Liver (tissue), 9 donors: ENCODE measurements around the gene KIF6. TPM values are rescaled to one million over a fixed set of nuclear protein-coding genes. Genes with fewer than 3 reads are reported as not detected.

Source experiments
- DNase-seq: peaks from one replicate; pipeline ENCODE4 v3.0.0-alpha.2; 2017; ENCODE audit warnings: low spot score
- H3K27ac ChIP-seq, 2 donors: one replicate each; pipeline ENCODE4 v1.7.0; 2013; ENCODE audit warnings: inconsistent platforms in 2 of 2, low read length in 2 of 2, control low read depth in 1 of 2, low read depth in 1 of 2, mild to moderate bottlenecking in 1 of 2
- H3K27me3 ChIP-seq, 4 donors: one replicate each; pipeline versions ENCODE4 v1.6.1 to v1.7.0; 2013; ENCODE audit warnings: low read length in 3 of 4, inconsistent platforms in 1 of 4, mild to moderate bottlenecking in 1 of 4, moderate library complexity in 1 of 4; ENCODE audit not compliant: control insufficient read depth in 4 of 4, insufficient read depth in 4 of 4
- H3K36me3 ChIP-seq, 4 donors: one replicate each; pipeline versions ENCODE4 v1.6.1 to v1.7.0; 2013; ENCODE audit warnings: low read length in 3 of 4, mild to moderate bottlenecking in 3 of 4, low read depth in 1 of 4, moderate library complexity in 1 of 4; ENCODE audit not compliant: control insufficient read depth in 4 of 4, insufficient read depth in 3 of 4
- H3K4me1 ChIP-seq, 4 donors: one replicate each; pipeline versions ENCODE4 v1.6.1 to v1.7.0; 2013; ENCODE audit warnings: low read length in 3 of 4, mild to moderate bottlenecking in 3 of 4, moderate library complexity in 1 of 4; ENCODE audit not compliant: control insufficient read depth in 4 of 4, insufficient read depth in 4 of 4
- H3K4me3 ChIP-seq, 3 donors: one replicate each; pipeline versions ENCODE4 v1.6.1 to v1.7.0; 2013; ENCODE audit warnings: low read length in 3 of 3, control low read depth in 1 of 3, low read depth in 1 of 3, mild to moderate bottlenecking in 1 of 3
- H3K9ac ChIP-seq, 2 donors: one replicate each; pipeline ENCODE4 v1.7.0; 2013; ENCODE audit warnings: low read length in 2 of 2, mild to moderate bottlenecking in 2 of 2, moderate library complexity in 2 of 2, control low read depth in 1 of 2, low read depth in 1 of 2
- H3K9me3 ChIP-seq, 4 donors: one replicate each; pipeline versions ENCODE4 v1.6.1 to v1.7.0; 2013; ENCODE audit warnings: low read length in 3 of 4; ENCODE audit not compliant: control insufficient read depth in 4 of 4
- EGR1 ChIP-seq, 2 donors: IDR thresholded peaks; 2 replicates each; pipeline ENCODE4 v1.6.1; 2016 to 2018; ENCODE audit warnings: antibody characterized with exemption in 2 of 2, low read depth in 2 of 2
- FOXA1 ChIP-seq: IDR thresholded peaks from 2 replicates; pipeline ENCODE4 v1.6.1; 2016; ENCODE audit warnings: antibody characterized with exemption
- FOXA2 ChIP-seq: IDR thresholded peaks from 2 replicates; pipeline ENCODE4 v1.6.1; 2016; ENCODE audit warnings: antibody characterized with exemption
- GABPA ChIP-seq, 2 donors: IDR thresholded peaks in 1 of 2; conservative IDR thresholded peaks in 1 of 2; 2 replicates each; pipeline ENCODE4 v1.6.1; 2016; ENCODE audit warnings: antibody characterized with exemption in 2 of 2, mild to moderate bottlenecking in 1 of 2, moderate library complexity in 1 of 2
- HNF4A ChIP-seq, 2 donors: conservative IDR thresholded peaks; 2 replicates each; pipeline ENCODE4 v1.6.1; 2016; ENCODE audit warnings: antibody characterized with exemption in 2 of 2, mild to moderate bottlenecking in 2 of 2
- HNF4G ChIP-seq: IDR thresholded peaks from 2 replicates; pipeline ENCODE4 v1.6.1; 2016; ENCODE audit warnings: antibody characterized with exemption
- JUND ChIP-seq, 2 donors: IDR thresholded peaks; 2 replicates each; pipeline ENCODE4 v1.6.1; 2016; ENCODE audit warnings: antibody characterized with exemption in 2 of 2
- NR2F2 ChIP-seq: IDR thresholded peaks from 2 replicates; pipeline ENCODE4 v1.6.1; 2016; ENCODE audit warnings: antibody characterized with exemption
- RAD21 ChIP-seq, 2 donors: IDR thresholded peaks; 2 replicates each; pipeline ENCODE4 v1.6.1; 2016; ENCODE audit warnings: antibody characterized with exemption in 2 of 2, mild to moderate bottlenecking in 2 of 2
- RXRA ChIP-seq, 2 donors: IDR thresholded peaks; 2 replicates each; pipeline ENCODE4 v1.6.1; 2017 to 2018; ENCODE audit warnings: antibody characterized with exemption in 2 of 2, mild to moderate bottlenecking in 1 of 2
- SP1 ChIP-seq: IDR thresholded peaks from 2 replicates; pipeline ENCODE4 v1.6.1; 2018; ENCODE audit warnings: antibody characterized with exemption, mild to moderate bottlenecking
- TAF1 ChIP-seq: conservative IDR thresholded peaks from 2 replicates; pipeline ENCODE4 v1.6.1; 2016; ENCODE audit warnings: antibody characterized with exemption, mild to moderate bottlenecking
- YY1 ChIP-seq: IDR thresholded peaks from 2 replicates; pipeline ENCODE4 v1.6.1; 2016; ENCODE audit warnings: antibody characterized with exemption, mild to moderate bottlenecking
- WGBS: extraction: QIAGEN DNeasy Blood & Tissue Kit; methylation state at CpG from one replicate; pipeline ENCODE4 v1.1.7; 2013; 5-methylcytosine and 5-hydroxymethylcytosine counted together
- polyA plus RNA-seq, 2 donors: library from polyadenylated mRNA; stranded (reverse) in 1 of 2; unstranded in 1 of 2; fragments of 200-250 nt in 1 of 2; fragments of >200 nt in 1 of 2; fragmentation: Nextera tagmentation in 1 of 2; extraction: Ambion mirVana in 1 of 2; gene quantifications; one replicate each; pipeline versions ENCODE4 v1.2.1 to v1.2.3, GENCODE V29; 2013 to 2015
- total RNA-seq, 2 donors: library from RNA; depleted of rRNA; stranded (reverse); fragments of >200 nt; gene quantifications; one replicate each; pipeline ENCODE4 v1.2.3, GENCODE V29; 2014
- TF ChIP-seq, protein P1 (sequence below): IDR thresholded peaks from 2 replicates; pipeline ENCODE4 v1.6.1; 2016; ENCODE audit warnings: antibody characterized with exemption
- TF ChIP-seq, protein P2 (sequence below): fragments of 150-350 bp; IDR thresholded peaks from 2 replicates; pipeline ENCODE4 v1.5.1; 2017; ENCODE audit warnings: improper control_type of control experiment, low read depth, low read length; ENCODE audit not compliant: missing input control
- TF ChIP-seq, protein P3 (sequence below): IDR thresholded peaks from 2 replicates; pipeline ENCODE4 v1.6.1; 2016; ENCODE audit warnings: antibody characterized with exemption, mild to moderate bottlenecking
- TF ChIP-seq, protein P4 (sequence below): IDR thresholded peaks from 2 replicates; pipeline ENCODE4 v1.6.1; 2016; ENCODE audit warnings: antibody characterized with exemption
- TF ChIP-seq, protein P5 (sequence below): IDR thresholded peaks from 2 replicates; pipeline ENCODE4 v1.6.1; 2016; ENCODE audit warnings: antibody characterized with exemption
- donor health status: healthy.
- donor health status: healthy.
- donor health status: healthy.
- donor health status: healthy.
- donor health status: healthy.

KIF6 gene
- total and polyA plus RNA-seq, 4 donors, result 0.17 to 7.5 (median 0.29) TPM

DNA sequence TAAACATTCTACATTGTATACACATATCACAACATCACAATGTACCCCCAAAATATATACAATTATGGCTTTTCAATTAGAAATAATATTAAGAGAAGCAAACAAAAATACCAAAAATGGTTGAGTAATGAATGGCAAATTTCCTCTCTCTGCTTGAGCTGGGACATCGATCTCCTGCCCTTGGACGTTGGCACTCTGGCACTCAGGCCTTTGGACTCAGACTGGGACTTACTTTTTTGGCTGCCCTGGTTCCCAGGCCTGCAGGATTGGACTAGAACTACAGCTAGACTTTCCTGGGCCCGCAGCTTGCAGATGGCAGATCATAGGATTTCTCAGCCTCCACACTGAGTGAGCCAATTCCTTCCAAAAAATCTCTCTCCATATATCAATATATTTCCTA, 349.8 kb downstream of the KIF6 start:
- Histone ChIP-seq H3K9me3 (no peaks in the 10 kb centered on the region), H3K27ac (no peak overlapping the region), H3K4me3 (no peak overlapping the region), H3K4me1 (peaks cover 3 to 37% (median 33%) of the 10 kb centered on the region in 4 donors), H3K36me3 (no peaks in the 10 kb centered on the region), H3K9ac (no peak overlapping the region), H3K27me3 (no peaks in the 10 kb centered on the region)
- no peak for DNase-seq
- TF ChIP-seq HNF4A (conservative IDR thresholded peaks at IDR 0.05), result peak; percentile 100
- peak; percentile 86 to 91 for TF ChIP-seq RXRA (IDR thresholded peaks at IDR 0.05)
- peak; percentile 57 to 69 for TF ChIP-seq RAD21 (IDR thresholded peaks at IDR 0.05)
- no peak for TF ChIP-seq FOXA2
- TF ChIP-seq, protein P1, sequence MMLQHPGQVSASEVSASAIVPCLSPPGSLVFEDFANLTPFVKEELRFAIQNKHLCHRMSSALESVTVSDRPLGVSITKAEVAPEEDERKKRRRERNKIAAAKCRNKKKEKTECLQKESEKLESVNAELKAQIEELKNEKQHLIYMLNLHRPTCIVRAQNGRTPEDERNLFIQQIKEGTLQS, result no peak
- TF ChIP-seq, protein P2, sequence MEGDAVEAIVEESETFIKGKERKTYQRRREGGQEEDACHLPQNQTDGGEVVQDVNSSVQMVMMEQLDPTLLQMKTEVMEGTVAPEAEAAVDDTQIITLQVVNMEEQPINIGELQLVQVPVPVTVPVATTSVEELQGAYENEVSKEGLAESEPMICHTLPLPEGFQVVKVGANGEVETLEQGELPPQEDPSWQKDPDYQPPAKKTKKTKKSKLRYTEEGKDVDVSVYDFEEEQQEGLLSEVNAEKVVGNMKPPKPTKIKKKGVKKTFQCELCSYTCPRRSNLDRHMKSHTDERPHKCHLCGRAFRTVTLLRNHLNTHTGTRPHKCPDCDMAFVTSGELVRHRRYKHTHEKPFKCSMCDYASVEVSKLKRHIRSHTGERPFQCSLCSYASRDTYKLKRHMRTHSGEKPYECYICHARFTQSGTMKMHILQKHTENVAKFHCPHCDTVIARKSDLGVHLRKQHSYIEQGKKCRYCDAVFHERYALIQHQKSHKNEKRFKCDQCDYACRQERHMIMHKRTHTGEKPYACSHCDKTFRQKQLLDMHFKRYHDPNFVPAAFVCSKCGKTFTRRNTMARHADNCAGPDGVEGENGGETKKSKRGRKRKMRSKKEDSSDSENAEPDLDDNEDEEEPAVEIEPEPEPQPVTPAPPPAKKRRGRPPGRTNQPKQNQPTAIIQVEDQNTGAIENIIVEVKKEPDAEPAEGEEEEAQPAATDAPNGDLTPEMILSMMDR, result peak; percentile 31
- TF ChIP-seq, protein P3, sequence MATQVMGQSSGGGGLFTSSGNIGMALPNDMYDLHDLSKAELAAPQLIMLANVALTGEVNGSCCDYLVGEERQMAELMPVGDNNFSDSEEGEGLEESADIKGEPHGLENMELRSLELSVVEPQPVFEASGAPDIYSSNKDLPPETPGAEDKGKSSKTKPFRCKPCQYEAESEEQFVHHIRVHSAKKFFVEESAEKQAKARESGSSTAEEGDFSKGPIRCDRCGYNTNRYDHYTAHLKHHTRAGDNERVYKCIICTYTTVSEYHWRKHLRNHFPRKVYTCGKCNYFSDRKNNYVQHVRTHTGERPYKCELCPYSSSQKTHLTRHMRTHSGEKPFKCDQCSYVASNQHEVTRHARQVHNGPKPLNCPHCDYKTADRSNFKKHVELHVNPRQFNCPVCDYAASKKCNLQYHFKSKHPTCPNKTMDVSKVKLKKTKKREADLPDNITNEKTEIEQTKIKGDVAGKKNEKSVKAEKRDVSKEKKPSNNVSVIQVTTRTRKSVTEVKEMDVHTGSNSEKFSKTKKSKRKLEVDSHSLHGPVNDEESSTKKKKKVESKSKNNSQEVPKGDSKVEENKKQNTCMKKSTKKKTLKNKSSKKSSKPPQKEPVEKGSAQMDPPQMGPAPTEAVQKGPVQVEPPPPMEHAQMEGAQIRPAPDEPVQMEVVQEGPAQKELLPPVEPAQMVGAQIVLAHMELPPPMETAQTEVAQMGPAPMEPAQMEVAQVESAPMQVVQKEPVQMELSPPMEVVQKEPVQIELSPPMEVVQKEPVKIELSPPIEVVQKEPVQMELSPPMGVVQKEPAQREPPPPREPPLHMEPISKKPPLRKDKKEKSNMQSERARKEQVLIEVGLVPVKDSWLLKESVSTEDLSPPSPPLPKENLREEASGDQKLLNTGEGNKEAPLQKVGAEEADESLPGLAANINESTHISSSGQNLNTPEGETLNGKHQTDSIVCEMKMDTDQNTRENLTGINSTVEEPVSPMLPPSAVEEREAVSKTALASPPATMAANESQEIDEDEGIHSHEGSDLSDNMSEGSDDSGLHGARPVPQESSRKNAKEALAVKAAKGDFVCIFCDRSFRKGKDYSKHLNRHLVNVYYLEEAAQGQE, result no peak
- TF ChIP-seq, protein P4, sequence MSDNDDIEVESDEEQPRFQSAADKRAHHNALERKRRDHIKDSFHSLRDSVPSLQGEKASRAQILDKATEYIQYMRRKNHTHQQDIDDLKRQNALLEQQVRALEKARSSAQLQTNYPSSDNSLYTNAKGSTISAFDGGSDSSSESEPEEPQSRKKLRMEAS, result peak; percentile 49
- TF ChIP-seq HNF4G, result peak; percentile 100
- TF ChIP-seq YY1, result peak; percentile 47
- peak; percentile 72 for TF ChIP-seq NR2F2
- no peak for TF ChIP-seq FOXA1
- no peak for TF ChIP-seq TAF1
- TF ChIP-seq SP1, result peak; percentile 59
- TF ChIP-seq, protein P5, sequence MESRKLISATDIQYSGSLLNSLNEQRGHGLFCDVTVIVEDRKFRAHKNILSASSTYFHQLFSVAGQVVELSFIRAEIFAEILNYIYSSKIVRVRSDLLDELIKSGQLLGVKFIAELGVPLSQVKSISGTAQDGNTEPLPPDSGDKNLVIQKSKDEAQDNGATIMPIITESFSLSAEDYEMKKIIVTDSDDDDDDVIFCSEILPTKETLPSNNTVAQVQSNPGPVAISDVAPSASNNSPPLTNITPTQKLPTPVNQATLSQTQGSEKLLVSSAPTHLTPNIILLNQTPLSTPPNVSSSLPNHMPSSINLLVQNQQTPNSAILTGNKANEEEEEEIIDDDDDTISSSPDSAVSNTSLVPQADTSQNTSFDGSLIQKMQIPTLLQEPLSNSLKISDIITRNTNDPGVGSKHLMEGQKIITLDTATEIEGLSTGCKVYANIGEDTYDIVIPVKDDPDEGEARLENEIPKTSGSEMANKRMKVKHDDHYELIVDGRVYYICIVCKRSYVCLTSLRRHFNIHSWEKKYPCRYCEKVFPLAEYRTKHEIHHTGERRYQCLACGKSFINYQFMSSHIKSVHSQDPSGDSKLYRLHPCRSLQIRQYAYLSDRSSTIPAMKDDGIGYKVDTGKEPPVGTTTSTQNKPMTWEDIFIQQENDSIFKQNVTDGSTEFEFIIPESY, result no peak
- TF ChIP-seq JUND (IDR thresholded peaks at IDR 0.05), result peak; percentile 21 to 43
- no peak for TF ChIP-seq EGR1 (IDR thresholded peaks at IDR 0.05; ENCODE audit: low read depth in 2 of 2)
- no peak for TF ChIP-seq GABPA (IDR thresholded peaks at IDR 0.05 in 1 of 2, conservative IDR thresholded peaks at IDR 0.05 in 1 of 2)
- WGBS, result 32% methylated on average over 3 of the region's 3 CpGs
